Fibroblast of lung (primary cell): Measurements from ENCODE around the gene SNCG.

Source experiments
- EZH2 ChIP-seq: IDR thresholded peaks from 2 replicates; pipeline ENCODE4 v1.5.1; 2012; ENCODE audit warnings: low read length, control low read depth, mild to moderate bottlenecking; ENCODE audit errors: missing control alignments
- TF ChIP-seq, protein P1 (sequence below), 2 donors: IDR thresholded peaks in 1 of 2; conservative IDR thresholded peaks in 1 of 2; 1 replicate in 1 of 2; 2 replicates in 1 of 2; pipeline ENCODE4 v1.5.1; 2011 to 2012; ENCODE audit warnings: low read length in 2 of 2, control low read depth in 1 of 2, inconsistent platforms in 1 of 2, low read depth in 1 of 2, mild to moderate bottlenecking in 1 of 2

DNA sequence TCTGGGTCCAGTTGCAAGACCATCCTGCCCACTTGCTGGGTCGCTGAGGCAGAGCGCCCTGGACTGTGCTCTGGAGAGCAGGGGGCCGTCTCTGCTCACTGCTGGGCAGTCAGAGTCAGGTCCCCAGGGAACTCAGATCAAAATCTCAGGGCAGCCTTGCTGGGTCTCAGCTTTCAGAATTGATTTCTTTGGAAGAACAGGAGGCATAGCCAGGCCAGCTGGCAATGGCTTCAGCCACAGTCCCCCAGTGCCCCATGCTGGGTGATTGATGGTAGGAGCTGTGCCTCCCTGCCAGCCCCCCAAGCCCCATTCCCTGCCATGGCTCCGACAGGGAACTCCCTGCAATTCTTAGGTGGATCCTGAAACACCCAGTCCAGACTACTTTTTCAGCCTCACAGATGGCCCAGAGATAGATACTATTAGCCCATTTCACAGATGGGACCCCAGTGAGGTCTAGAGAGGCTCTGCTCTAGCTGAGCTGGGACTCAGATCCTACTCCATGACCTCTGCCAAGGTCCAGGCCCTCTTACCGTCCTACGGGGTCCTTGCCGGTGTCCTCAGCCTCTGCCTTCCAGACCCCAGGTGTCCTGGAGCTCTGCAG lies 1.5 kb upstream of the SNCG start:
- TF ChIP-seq, protein P1, sequence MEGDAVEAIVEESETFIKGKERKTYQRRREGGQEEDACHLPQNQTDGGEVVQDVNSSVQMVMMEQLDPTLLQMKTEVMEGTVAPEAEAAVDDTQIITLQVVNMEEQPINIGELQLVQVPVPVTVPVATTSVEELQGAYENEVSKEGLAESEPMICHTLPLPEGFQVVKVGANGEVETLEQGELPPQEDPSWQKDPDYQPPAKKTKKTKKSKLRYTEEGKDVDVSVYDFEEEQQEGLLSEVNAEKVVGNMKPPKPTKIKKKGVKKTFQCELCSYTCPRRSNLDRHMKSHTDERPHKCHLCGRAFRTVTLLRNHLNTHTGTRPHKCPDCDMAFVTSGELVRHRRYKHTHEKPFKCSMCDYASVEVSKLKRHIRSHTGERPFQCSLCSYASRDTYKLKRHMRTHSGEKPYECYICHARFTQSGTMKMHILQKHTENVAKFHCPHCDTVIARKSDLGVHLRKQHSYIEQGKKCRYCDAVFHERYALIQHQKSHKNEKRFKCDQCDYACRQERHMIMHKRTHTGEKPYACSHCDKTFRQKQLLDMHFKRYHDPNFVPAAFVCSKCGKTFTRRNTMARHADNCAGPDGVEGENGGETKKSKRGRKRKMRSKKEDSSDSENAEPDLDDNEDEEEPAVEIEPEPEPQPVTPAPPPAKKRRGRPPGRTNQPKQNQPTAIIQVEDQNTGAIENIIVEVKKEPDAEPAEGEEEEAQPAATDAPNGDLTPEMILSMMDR (conservative IDR thresholded peaks at IDR 0.05 in 1 of 2, IDR thresholded peaks at IDR 0.05 in 1 of 2; ENCODE audit: low read depth in 1 of 2, low read length in 2 of 2), result no peak
- TF ChIP-seq EZH2, result no peak
